SK-N-SH (cell line): ENCODE measurements around the gene XYLT2. TPM values are rescaled to one million over a fixed set of nuclear protein-coding genes. Genes with fewer than 3 reads are reported as not detected.
A peak's percentile ranks its signal among the peaks of the same experiment; 100 is the strongest.

ENCODE experiments used
- CTCF ChIA-PET: fragments of 300-600, 350-600 bp; formaldehyde crosslinking; extraction: SDS; loops from one replicate; lab custom pipeline; 2021; lab: Yijun Ruan, JAX
- POLR2A ChIA-PET: fragments of 350-600 bp; sonication (Branson Sonifier 250); formaldehyde crosslinking; extraction: SDS; loops from one replicate; lab custom pipeline; 2020; ENCODE audit warnings: antibody characterized with exemption, inconsistent platforms; lab: Yijun Ruan, JAX
- DNase-seq: peaks from one replicate; pipeline ENCODE4 v3.0.0; 2012
- H2AFZ ChIP-seq: fragments of 200-600 bp; sonication (generic); 2 replicates; pipeline ENCODE4 v1.8.1; 2016; ENCODE audit warnings: antibody characterized with exemption, mild to moderate bottlenecking, low read depth
- H3F3A ChIP-seq: fragments of 200-600 bp; sonication (generic); replicated peaks from 2 replicates; pipeline ENCODE3; 2016; ENCODE audit warnings: antibody characterized with exemption, mild to moderate bottlenecking; ENCODE audit not compliant: insufficient read depth
- H3K27ac ChIP-seq, 2 experiments: fragments of 200-500 bp in 1 of 2; fragments of 200-600 bp in 1 of 2; sonication (Bioruptor generic) in 1 of 2; sonication (generic), shearing (Covaris generic) in 1 of 2; 2 replicates each; pipeline versions ENCODE4 v1.5.1 to v1.6.1; 2014 to 2016; ENCODE audit warnings: low read depth in 2 of 2, inconsistent platforms in 1 of 2, low read length in 1 of 2, mild to moderate bottlenecking in 1 of 2, mixed read lengths in 1 of 2
- H3K27me3 ChIP-seq: fragments of 200-600 bp; sonication (generic), shearing (Covaris generic); 2 replicates; pipeline ENCODE4 v1.6.1; 2016; ENCODE audit warnings: mixed run types; ENCODE audit not compliant: insufficient read depth
- H3K36me3 ChIP-seq, 2 experiments: fragments of 200-500 bp in 1 of 2; fragments of 200-600 bp in 1 of 2; sonication (Bioruptor generic) in 1 of 2; sonication (generic) in 1 of 2; replicated peaks in 1 of 2; 2 replicates each; pipeline versions ENCODE3 to v1.5.1; 2014 to 2016; ENCODE audit warnings: low read length in 1 of 2, mild to moderate bottlenecking in 1 of 2; ENCODE audit not compliant: insufficient read depth in 2 of 2, control insufficient read depth in 1 of 2
- H3K4me1 ChIP-seq, 2 experiments: fragments of 200-500 bp in 1 of 2; fragments of 200-600 bp in 1 of 2; sonication (Bioruptor generic) in 1 of 2; sonication (generic), shearing (Covaris generic) in 1 of 2; 2 replicates each; pipeline versions ENCODE4 v1.5.1 to v1.6.1; 2014 to 2016; ENCODE audit warnings: low read depth in 1 of 2, low read length in 1 of 2, mixed run types in 1 of 2; ENCODE audit not compliant: insufficient read depth in 2 of 2, control insufficient read depth in 1 of 2
- H3K4me2 ChIP-seq: fragments of 200-600 bp; sonication (generic), shearing (Covaris generic); 2 replicates; pipeline ENCODE4 v1.6.1; 2017; ENCODE audit warnings: mixed run types
- H3K4me3 ChIP-seq, 2 experiments: fragments of 200-500 bp in 1 of 2; fragments of 200-600 bp in 1 of 2; sonication (Bioruptor generic) in 1 of 2; sonication (generic), shearing (Covaris generic) in 1 of 2; 2 replicates each; pipeline versions ENCODE4 v1.5.1 to v1.8.1; 2014 to 2016; ENCODE audit warnings: low read depth in 2 of 2, inconsistent platforms in 1 of 2, low read length in 1 of 2, mild to moderate bottlenecking in 1 of 2, mixed read lengths in 1 of 2, moderate library complexity in 1 of 2
- H3K79me2 ChIP-seq: fragments of 200-600 bp; sonication (generic); 2 replicates; pipeline ENCODE4 v1.8.1; 2017; ENCODE audit warnings: mild to moderate bottlenecking; ENCODE audit not compliant: insufficient read depth
- H3K9ac ChIP-seq: fragments of 200-600 bp; sonication (generic); 2 replicates; pipeline ENCODE4 v1.6.1; 2017; ENCODE audit warnings: mixed run types
- H3K9me2 ChIP-seq: fragments of 200-600 bp; sonication (generic); 2 replicates; pipeline ENCODE4 v1.6.1; 2017; ENCODE audit warnings: mixed run types
- H3K9me3 ChIP-seq: fragments of 200-600 bp; sonication (generic); 2 replicates; pipeline ENCODE4 v1.6.1; 2017; ENCODE audit warnings: mixed run types, mild to moderate bottlenecking, moderate library complexity
- H4K20me1 ChIP-seq: fragments of 200-600 bp; sonication (generic); 2 replicates; pipeline ENCODE4 v1.6.1; 2017; ENCODE audit warnings: mild to moderate bottlenecking, mixed run types; ENCODE audit not compliant: insufficient read depth
- CHD2 ChIP-seq: fragments of 150-350 bp; IDR thresholded peaks from 2 replicates; pipeline ENCODE4 v1.6.1; 2018; ENCODE audit warnings: low read length; ENCODE audit not compliant: partially characterized antibody
- ELF1 ChIP-seq: IDR thresholded peaks from 2 replicates; pipeline ENCODE4 v1.4.0; 2012
- EZH2phosphoT487 ChIP-seq: fragments of 200-600 bp; sonication (generic); IDR thresholded peaks from 2 replicates; pipeline ENCODE4 v1.6.1; 2017; ENCODE audit warnings: low read depth, mixed run types, mild to moderate bottlenecking, antibody characterized with exemption, moderate library complexity, borderline replicate concordance
- FOSL2 ChIP-seq: IDR thresholded peaks from 2 replicates; pipeline ENCODE4 v1.4.0; 2012; ENCODE audit warnings: low read depth, mild to moderate bottlenecking, moderate library complexity, borderline replicate concordance
- FOXJ3 ChIP-seq: sonication (generic); formaldehyde crosslinking; IDR thresholded peaks from 2 replicates; pipeline ENCODE4 v1.5.1; 2020; ENCODE audit warnings: mild to moderate bottlenecking, missing genetic modification reagents
- FOXM1 ChIP-seq: IDR thresholded peaks from 2 replicates; pipeline ENCODE4 v1.4.0; 2012; ENCODE audit warnings: low read depth, mild to moderate bottlenecking
- JUND ChIP-seq: IDR thresholded peaks from 2 replicates; pipeline ENCODE4 v1.4.0; 2012
- MXI1 ChIP-seq: IDR thresholded peaks from 2 replicates; pipeline ENCODE4 v1.6.1; 2012; ENCODE audit warnings: mild to moderate bottlenecking, low read depth, low read length, improper control_type of control experiment
- NFIC ChIP-seq: IDR thresholded peaks from 2 replicates; pipeline ENCODE4 v1.4.0; 2012; ENCODE audit warnings: borderline replicate concordance
- RAD21 ChIP-seq: IDR thresholded peaks from 2 replicates; pipeline ENCODE4 v1.6.1; 2012; ENCODE audit warnings: mild to moderate bottlenecking, low read length
- RCOR1 ChIP-seq: fragments of 150-350 bp; IDR thresholded peaks from 2 replicates; pipeline ENCODE4 v1.6.1; 2017; ENCODE audit warnings: antibody characterized with exemption, low read length
- SMC3 ChIP-seq: IDR thresholded peaks from 2 replicates; pipeline ENCODE4 v1.6.1; 2012; ENCODE audit warnings: low read depth, low read length, improper control_type of control experiment
- TCF12 ChIP-seq: IDR thresholded peaks from 2 replicates; pipeline ENCODE4 v1.4.0; 2012
- YY1 ChIP-seq: IDR thresholded peaks from 2 replicates; pipeline ENCODE4 v1.4.0; 2012; ENCODE audit warnings: low read depth, mild to moderate bottlenecking
- WGBS: methylation state at CpG from one replicate; pipeline ENCODE4 v1.1.6; 2017; ENCODE audit warnings: low lambda C conversion rate; 5-methylcytosine and 5-hydroxymethylcytosine counted together
- polyA plus RNA-seq, 3 experiments: library from polyadenylated mRNA; depleted of rRNA; stranded (reverse); fragments of >200 nt; gene quantifications; 2 replicates each; pipeline ENCODE4 v1.2.3, GENCODE V29; 2012
- TF ChIP-seq, protein P1 (sequence below): fragments of 150-350 bp; IDR thresholded peaks from 2 replicates; pipeline ENCODE4 v1.6.1; 2017; ENCODE audit warnings: antibody characterized with exemption, low read length, low read depth, borderline replicate concordance
- TF ChIP-seq, protein P2 (sequence below): IDR thresholded peaks from 2 replicates; pipeline ENCODE4 v1.4.0; 2012; ENCODE audit warnings: low read depth, borderline replicate concordance
- TF ChIP-seq, protein P3 (sequence below): IDR thresholded peaks from 2 replicates; pipeline ENCODE4 v1.4.0; 2012; ENCODE audit warnings: low read depth

Gene XYLT2
- polyA plus RNA-seq, 1 of the 3 experiments (the other 2 are of a cell fraction), result 28.4 TPM

DNA sequence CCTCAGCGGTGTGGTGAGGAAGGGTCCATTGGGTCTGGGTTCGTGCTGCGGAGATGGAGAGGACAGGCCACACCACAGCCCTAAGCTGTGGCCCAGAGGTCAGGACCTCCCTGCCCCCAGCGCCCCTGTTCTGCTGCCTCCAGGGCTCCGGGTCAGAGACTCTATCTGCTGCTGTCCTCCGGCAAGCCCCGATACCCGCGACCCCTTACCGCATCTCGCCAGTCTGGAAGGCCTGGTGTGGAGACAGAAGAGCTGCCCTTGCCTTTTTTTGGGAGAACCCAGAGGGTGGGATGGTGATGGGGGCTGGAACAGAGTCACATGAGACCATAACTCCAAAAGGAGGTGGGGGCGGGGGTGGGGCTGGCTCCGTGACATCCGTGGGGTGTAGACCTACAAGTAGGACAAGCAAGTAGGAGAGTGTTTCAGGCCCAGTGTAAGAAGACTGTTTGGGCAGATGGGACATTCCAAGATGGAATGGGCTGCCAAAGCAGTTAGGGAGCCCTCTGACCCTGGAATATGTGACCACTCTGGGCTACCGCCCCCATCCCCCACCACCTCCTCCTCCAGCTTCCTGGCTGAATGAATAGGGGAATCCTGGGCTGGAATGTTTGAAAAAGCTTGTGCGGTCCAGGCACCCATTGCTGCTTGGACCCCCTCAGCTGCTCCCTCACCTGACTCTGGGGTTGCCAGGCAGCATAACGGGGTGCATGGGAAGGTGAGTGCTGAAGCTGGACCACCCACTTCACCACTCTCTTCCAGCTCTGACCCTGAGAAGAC is 1.4 kb downstream of the XYLT2 start:
- no peak for DNase-seq
- Histone ChIP-seq H2AFZ (no peak overlapping the region), H3K4me2 (peak overlapping the region; percentile 99), H3K9me3 (no peaks in the 10 kb centered on the region), H3K9me2 (no peaks in the 10 kb centered on the region), H3K27me3 (no peaks in the 10 kb centered on the region), H3K27ac (peak overlapping the region in 1 of 2 experiments; percentile 36; a peak in 2 of 4 replicates), H3K36me3 (peaks cover 0 to 3% of the 10 kb centered on the region in 2 experiments), H3K4me1 (peaks cover 11 to 26% of the 10 kb centered on the region in 2 experiments; a peak in 3 of 4 replicates), H3K79me2 (peaks cover 60% of the 10 kb centered on the region), H4K20me1 (peaks cover 8% of the 10 kb centered on the region; the same call in 1 of the 2 replicates), H3K4me3 (peak overlapping the region; percentile 75 to 84), H3K9ac (peak overlapping the region; percentile 89), H3F3A (peaks cover 9% of the 10 kb centered on the region)
- WGBS, result 78% methylated on average over 16 of the region's 17 CpGs
- POLR2A ChIA-PET, result interaction anchor here (0.6 to 3.0 kb wide), 6 partner anchors 11 to 186 kb away, joined by 3 to 18 read pairs (median 4); no protein-coding TSS in a partner anchor
- CTCF ChIA-PET, result interaction anchor here (0.7 to 4.5 kb wide), 9 partner anchors 15 to 178 kb away, joined by 3 to 56 read pairs (median 6); partner anchors contain the start of gene LRRC59
- TF ChIP-seq TCF12 (no peak), JUND (no peak), RCOR1 (no peak), CHD2 (no peak), NFIC (no peak), FOXJ3 (no peak), EZH2phosphoT487 (no peak), MXI1 (no peak), RAD21 (no peak), ELF1 (no peak), FOSL2 (no peak), SMC3 (no peak), FOXM1 (no peak), YY1 (no peak)
- TF ChIP-seq, protein P1, sequence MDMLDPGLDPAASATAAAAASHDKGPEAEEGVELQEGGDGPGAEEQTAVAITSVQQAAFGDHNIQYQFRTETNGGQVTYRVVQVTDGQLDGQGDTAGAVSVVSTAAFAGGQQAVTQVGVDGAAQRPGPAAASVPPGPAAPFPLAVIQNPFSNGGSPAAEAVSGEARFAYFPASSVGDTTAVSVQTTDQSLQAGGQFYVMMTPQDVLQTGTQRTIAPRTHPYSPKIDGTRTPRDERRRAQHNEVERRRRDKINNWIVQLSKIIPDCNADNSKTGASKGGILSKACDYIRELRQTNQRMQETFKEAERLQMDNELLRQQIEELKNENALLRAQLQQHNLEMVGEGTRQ, result no peak
- TF ChIP-seq, protein P2, sequence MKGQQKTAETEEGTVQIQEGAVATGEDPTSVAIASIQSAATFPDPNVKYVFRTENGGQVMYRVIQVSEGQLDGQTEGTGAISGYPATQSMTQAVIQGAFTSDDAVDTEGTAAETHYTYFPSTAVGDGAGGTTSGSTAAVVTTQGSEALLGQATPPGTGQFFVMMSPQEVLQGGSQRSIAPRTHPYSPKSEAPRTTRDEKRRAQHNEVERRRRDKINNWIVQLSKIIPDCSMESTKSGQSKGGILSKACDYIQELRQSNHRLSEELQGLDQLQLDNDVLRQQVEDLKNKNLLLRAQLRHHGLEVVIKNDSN, result no peak
- TF ChIP-seq, protein P3, sequence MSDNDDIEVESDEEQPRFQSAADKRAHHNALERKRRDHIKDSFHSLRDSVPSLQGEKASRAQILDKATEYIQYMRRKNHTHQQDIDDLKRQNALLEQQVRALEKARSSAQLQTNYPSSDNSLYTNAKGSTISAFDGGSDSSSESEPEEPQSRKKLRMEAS, result no peak
